SK-N-MC (cell line): ENCODE measurements around the gene PTGER2.

Experiments used
- DNase-seq: peaks from one replicate; pipeline ENCODE4 v3.0.0-alpha.2; 2011; ENCODE audit warnings: low read depth, low spot score
- H3K27ac ChIP-seq: fragments of 200-600 bp; sonication (generic); 2 replicates; pipeline ENCODE4 v1.5.1; 2016; ENCODE audit warnings: mixed run types
- H3K36me3 ChIP-seq: fragments of 200-600 bp; sonication (generic); 2 replicates; pipeline ENCODE4 v1.6.1; 2017; ENCODE audit warnings: antibody characterized with exemption, low read length, mixed read lengths; ENCODE audit not compliant: insufficient read depth
- H3K4me3 ChIP-seq: fragments of 200-600 bp; sonication (generic); 2 replicates; pipeline ENCODE4 v1.5.1; 2016
- H3K9ac ChIP-seq: fragments of 200-600 bp; sonication (generic); 2 replicates; pipeline ENCODE4 v1.8.0; 2017; ENCODE audit warnings: mixed run types, mixed read lengths; ENCODE audit not compliant: insufficient read length
- H3K9me3 ChIP-seq: fragments of 200-600 bp; sonication (generic); 2 replicates; pipeline ENCODE4 v1.6.1; 2017; ENCODE audit warnings: low read depth, mild to moderate bottlenecking, antibody characterized with exemption, low read length, moderate library complexity, mixed read lengths
- EZH2 ChIP-seq: fragments of 200-600 bp; sonication (generic); IDR thresholded peaks from one replicate; pipeline ENCODE4 v1.6.1; 2017; ENCODE audit warnings: antibody characterized with exemption
- FOXP2 ChIP-seq: optimal IDR thresholded peaks from 2 replicates; pipeline ENCODE3; 2011; ENCODE audit warnings: mild to moderate bottlenecking, moderate library complexity; ENCODE audit not compliant: insufficient read depth; ENCODE audit errors: extremely low read length, control extremely low read depth
- POLR2AphosphoS5 ChIP-seq: IDR thresholded peaks from 2 replicates; pipeline ENCODE4 v1.6.1; 2012; ENCODE audit warnings: mild to moderate bottlenecking, low read depth, low read length, borderline replicate concordance

The PTGER2 gene

GRCh38 chr14:52328276-52328675, 14.2 kb downstream of the PTGER2 start:
- Histone ChIP-seq H3K9ac (no peak overlapping the region), H3K36me3 (no peaks in the 10 kb centered on the region), H3K4me3 (no peak overlapping the region), H3K9me3 (no peaks in the 10 kb centered on the region), H3K27ac (no peak overlapping the region)
- TF ChIP-seq FOXP2 (no peak), EZH2 (no peak)
- DNase-seq = no peak

GRCh38 chr14:52329678-52330369, 15.7 kb downstream of the PTGER2 start:
- H3K27ac ChIP-seq = no peak overlapping the region

GRCh38 chr14:52332269-52332668, 18.2 kb downstream of the PTGER2 start:
- no peak for DNase-seq
- no peak for TF ChIP-seq EZH2
- no peak for TF ChIP-seq POLR2AphosphoS5
- TF ChIP-seq FOXP2 = no peak
- Histone ChIP-seq H3K9ac (no peak overlapping the region), H3K27ac (no peak overlapping the region), H3K36me3 (no peaks in the 10 kb centered on the region), H3K9me3 (no peaks in the 10 kb centered on the region), H3K4me3 (no peak overlapping the region)

More at GRCh38 chr14:52329678-52330369, 15.7 kb downstream of the PTGER2 start:
- H3K9me3 ChIP-seq = no peaks in the 10 kb centered on the region
- no peak overlapping the region for H3K9ac ChIP-seq
- H3K4me3 ChIP-seq = no peak overlapping the region
- no peak for DNase-seq
- no peak for TF ChIP-seq POLR2AphosphoS5
- no peak for TF ChIP-seq FOXP2
- TF ChIP-seq EZH2 = no peak
- H3K36me3 ChIP-seq = no peaks in the 10 kb centered on the region

GRCh38 chr14:52333108-52333507, 19.0 kb downstream of the PTGER2 start:
- Histone ChIP-seq H3K9me3 (no peaks in the 10 kb centered on the region), H3K9ac (no peak overlapping the region), H3K4me3 (no peak overlapping the region), H3K36me3 (no peaks in the 10 kb centered on the region), H3K27ac (no peak overlapping the region)
- TF ChIP-seq FOXP2 = no peak
- DNase-seq = no peak

- no peak overlapping the region for H3K27ac ChIP-seq
These were observed 19.9 kb downstream of the PTGER2 start for GRCh38 chr14:52333823-52334657.

GRCh38 chr14:52336241-52336640, 22.1 kb downstream of the PTGER2 start:
- no peak for TF ChIP-seq FOXP2
- no peak for TF ChIP-seq POLR2AphosphoS5
- TF ChIP-seq EZH2 = no peak
- Histone ChIP-seq H3K27ac (no peak overlapping the region), H3K9ac (no peak overlapping the region)

More at GRCh38 chr14:52333823-52334657, 19.9 kb downstream of the PTGER2 start:
- Histone ChIP-seq H3K9me3 (no peaks in the 10 kb centered on the region), H3K36me3 (no peaks in the 10 kb centered on the region), H3K4me3 (no peak overlapping the region), H3K9ac (no peak overlapping the region)
- DNase-seq = no peak
- TF ChIP-seq EZH2 (no peak), FOXP2 (no peak), POLR2AphosphoS5 (no peak)

GRCh38 chr14:52338051-52338681, 24.1 kb downstream of the PTGER2 start:
- no peak for DNase-seq
- no peak overlapping the region for H3K27ac ChIP-seq
- no peak overlapping the region for H3K4me3 ChIP-seq
- no peak for TF ChIP-seq EZH2
- H3K9me3 ChIP-seq = no peaks in the 10 kb centered on the region
- no peak overlapping the region for H3K9ac ChIP-seq
- no peaks in the 10 kb centered on the region for H3K36me3 ChIP-seq

More at GRCh38 chr14:52336241-52336640, 22.1 kb downstream of the PTGER2 start:
- DNase-seq = no peak
- Histone ChIP-seq H3K9me3 (no peaks in the 10 kb centered on the region), H3K4me3 (no peak overlapping the region), H3K36me3 (no peaks in the 10 kb centered on the region)

GRCh38 chr14:52339262-52339661, 25.1 kb downstream of the PTGER2 start:
- TF ChIP-seq POLR2AphosphoS5 = no peak
- no peak for TF ChIP-seq EZH2
- TF ChIP-seq FOXP2 = no peak
- H3K4me3 ChIP-seq = no peak overlapping the region
- no peaks in the 10 kb centered on the region for H3K9me3 ChIP-seq
- H3K36me3 ChIP-seq = no peaks in the 10 kb centered on the region
- no peak overlapping the region for H3K27ac ChIP-seq
- no peak for DNase-seq
- no peak overlapping the region for H3K9ac ChIP-seq
